Neuron (in vitro differentiated cells): ENCODE measurements around the gene BRD3OS.
"Not testable (repeated sequence)": the region's sequence is repeated elsewhere in the genome, so short reads cannot be mapped to it uniquely, and the experiment has no call there.

Source experiments
- H2AFZ ChIP-seq: one replicate; pipeline ENCODE4 v1.6.1; 2013; ENCODE audit warnings: low read depth, mild to moderate bottlenecking, inconsistent platforms, low read length, moderate library complexity
- H3K27me3 ChIP-seq: one replicate; pipeline ENCODE4 v1.6.1; 2013; ENCODE audit warnings: low read length; ENCODE audit not compliant: insufficient read depth
- H3K36me3 ChIP-seq: one replicate; pipeline ENCODE4 v1.6.1; 2013; ENCODE audit warnings: low read length; ENCODE audit not compliant: insufficient read depth
- H3K4me1 ChIP-seq: one replicate; pipeline ENCODE4 v1.6.1; 2013; ENCODE audit warnings: low read length; ENCODE audit not compliant: insufficient read depth
- H3K4me3 ChIP-seq: 2 replicates; pipeline ENCODE4 v1.5.1; 2013; ENCODE audit warnings: mild to moderate bottlenecking, low read length, moderate library complexity
- H3K9me3 ChIP-seq: one replicate; pipeline ENCODE4 v1.6.1; 2013; ENCODE audit warnings: low read length

BRD3OS gene

DNA sequence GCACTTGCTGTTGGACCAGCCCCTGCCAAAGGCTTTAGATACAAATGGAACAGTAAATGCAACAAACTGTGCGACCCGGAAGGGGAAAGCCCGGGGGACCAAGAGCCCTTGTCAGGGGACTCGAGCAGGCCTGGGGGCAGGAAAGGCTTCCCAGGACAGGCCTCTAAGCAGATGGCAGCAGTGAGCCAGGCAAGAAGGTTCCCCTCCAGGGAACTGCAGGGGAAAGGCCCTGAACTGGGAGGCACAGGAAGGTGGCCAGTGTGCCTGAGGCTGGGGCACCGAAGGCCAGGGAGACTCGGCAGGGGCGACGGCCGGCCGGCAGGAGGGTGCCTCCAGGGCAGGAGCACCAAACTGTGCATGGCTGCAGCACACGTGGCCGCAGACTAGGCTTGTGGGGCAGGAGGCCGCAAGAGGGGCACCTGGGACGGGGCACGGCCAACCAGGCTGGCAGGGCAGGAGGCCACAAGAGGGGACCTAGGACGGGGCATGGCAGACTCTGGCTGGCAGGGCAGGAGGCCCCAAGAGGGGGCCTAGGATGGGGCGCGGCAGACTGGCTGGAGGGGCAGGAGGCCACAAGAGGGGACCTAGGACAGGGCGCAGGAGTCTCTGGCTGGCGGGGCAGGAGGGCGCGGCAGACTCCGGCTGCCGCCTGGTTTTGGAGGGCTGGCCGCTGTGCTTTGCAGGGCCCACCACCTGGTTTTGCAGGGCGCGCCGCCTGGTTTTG lies 43.2 kb upstream of the BRD3OS start:
- Histone ChIP-seq H3K9me3 (no peaks in the 10 kb centered on the region), H3K27me3 (no peaks in the 10 kb centered on the region), H3K36me3 (no peaks in the 10 kb centered on the region), H3K4me1 (peaks cover 23% of the 10 kb centered on the region), H2AFZ (no peak overlapping the region), H3K4me3 (no peak overlapping the region)

DNA sequence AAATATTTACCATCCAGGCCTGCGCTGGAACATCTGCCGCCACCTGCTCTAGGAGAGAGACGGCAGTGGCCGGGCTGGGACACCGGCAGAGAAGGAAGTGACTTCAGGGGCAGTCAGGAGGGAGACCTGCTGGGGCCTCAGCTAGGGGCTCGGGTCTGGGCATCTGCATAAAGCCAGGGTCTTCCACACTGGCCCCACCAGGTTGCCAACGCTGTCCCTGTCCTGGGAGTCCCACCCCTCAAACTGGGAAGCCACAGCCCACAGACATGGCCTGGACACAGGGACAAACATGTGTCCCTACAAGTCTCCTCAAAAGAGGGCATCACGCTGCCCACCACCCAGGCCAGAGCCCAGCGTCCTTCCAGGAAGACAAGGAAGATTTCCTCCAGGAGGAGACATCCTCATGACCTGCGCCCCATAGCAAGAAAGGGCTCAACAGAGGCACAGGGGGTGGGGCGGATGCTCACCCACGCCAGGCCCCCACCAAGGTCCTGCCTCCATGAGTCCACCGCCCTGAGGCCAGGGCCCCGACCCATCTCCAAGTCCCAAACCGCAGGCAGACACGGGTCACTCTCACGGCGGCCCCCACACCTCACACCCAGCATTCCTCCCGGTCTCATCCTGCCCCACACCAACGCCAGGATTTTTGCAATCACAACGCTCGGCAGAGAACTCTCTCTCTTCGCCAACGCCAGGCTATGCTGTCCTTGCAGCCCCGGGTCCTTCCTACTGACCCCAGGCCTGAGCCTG lies 42.1 kb upstream of the BRD3OS start:
- no peaks in the 10 kb centered on the region for H3K36me3 ChIP-seq
- no peaks in the 10 kb centered on the region for H3K9me3 ChIP-seq
- H3K4me3 ChIP-seq = no peak overlapping the region
- H2AFZ ChIP-seq = no peak overlapping the region
- peaks cover 23% of the 10 kb centered on the region for H3K4me1 ChIP-seq
- H3K27me3 ChIP-seq = no peaks in the 10 kb centered on the region

DNA sequence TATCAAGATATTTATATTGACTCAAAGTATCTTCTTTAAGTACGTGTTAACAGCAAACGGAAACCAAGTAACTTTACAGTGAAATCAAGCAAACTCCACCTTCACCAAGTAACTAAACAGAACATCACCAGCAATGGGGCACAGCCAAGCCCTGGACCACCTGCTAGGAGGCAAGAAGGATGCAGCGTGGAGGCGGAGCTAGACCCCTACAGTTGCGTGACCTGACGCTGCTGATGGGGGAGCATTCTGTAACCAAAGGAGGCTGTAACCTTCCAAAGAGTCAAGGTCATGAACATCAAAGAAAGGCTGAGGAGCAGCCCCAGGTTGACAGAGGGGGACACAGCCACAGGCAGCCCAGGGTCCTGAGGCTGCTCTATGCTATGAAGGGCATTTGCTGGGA lies 39.2 kb upstream of the BRD3OS start:
- Histone ChIP-seq H3K36me3 (no peaks in the 10 kb centered on the region), H3K9me3 (no peaks in the 10 kb centered on the region), H3K4me3 (no peak overlapping the region), H3K27me3 (no peaks in the 10 kb centered on the region), H3K4me1 (peaks cover 16% of the 10 kb centered on the region), H2AFZ (no peak overlapping the region)

DNA sequence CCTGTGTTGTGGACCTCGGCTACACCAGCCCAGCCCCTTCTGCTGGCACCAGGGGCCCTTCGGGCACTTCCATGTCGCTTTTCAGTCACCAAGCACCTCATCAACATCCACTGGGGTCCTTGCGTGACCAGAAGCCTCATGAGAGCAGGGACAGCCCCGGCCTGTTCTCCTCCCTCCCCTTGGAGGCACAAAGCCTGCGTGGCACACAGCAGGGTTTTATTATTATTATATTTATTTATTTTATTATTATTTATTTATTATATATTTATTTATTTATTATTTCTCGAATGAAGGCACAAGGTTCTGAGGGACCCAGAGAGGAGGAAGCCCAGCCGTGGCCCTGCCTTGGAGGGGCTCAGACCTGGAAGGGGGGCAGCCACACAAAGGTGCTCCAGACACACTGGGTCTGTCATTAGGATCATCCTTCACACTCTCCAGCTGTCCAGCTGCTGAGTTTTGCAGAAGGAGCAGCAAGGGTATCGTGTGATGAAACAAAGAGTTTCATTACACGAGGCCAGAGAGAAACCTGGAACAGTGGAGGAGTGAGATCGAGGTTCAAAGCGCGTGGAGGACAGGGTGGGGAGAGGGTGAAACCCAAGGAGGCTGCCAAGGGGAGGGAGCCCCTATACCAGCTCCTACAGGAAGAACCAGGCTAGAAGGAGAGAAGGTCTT lies 38.4 kb upstream of the BRD3OS start:
- Histone ChIP-seq H3K36me3 (no peaks in the 10 kb centered on the region), H3K4me1 (peaks cover 16% of the 10 kb centered on the region), H3K4me3 (no peak overlapping the region), H3K27me3 (no peaks in the 10 kb centered on the region), H3K9me3 (no peaks in the 10 kb centered on the region), H2AFZ (no peak overlapping the region)

DNA sequence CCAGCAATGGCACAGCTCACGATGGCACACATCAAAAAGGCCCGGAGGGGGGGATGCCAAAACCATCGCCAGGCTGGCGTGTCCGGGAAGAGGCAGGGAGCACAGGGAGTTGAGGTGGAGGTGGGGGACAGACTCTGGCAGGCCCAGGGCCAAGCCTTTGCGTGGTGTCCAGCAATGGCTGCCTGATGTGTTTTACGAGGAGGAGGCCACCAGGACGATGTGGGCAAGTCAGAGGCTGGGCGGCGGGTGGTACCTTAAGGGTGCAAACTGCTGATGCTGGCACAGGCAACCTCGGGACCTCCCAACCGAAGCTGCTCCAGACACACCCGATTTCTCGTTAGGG lies 37.9 kb upstream of the BRD3OS start:
- Histone ChIP-seq H3K4me3 (no peak overlapping the region), H3K9me3 (no peaks in the 10 kb centered on the region), H3K36me3 (no peaks in the 10 kb centered on the region), H2AFZ (no peak overlapping the region), H3K4me1 (peaks cover 16% of the 10 kb centered on the region), H3K27me3 (no peaks in the 10 kb centered on the region)

DNA sequence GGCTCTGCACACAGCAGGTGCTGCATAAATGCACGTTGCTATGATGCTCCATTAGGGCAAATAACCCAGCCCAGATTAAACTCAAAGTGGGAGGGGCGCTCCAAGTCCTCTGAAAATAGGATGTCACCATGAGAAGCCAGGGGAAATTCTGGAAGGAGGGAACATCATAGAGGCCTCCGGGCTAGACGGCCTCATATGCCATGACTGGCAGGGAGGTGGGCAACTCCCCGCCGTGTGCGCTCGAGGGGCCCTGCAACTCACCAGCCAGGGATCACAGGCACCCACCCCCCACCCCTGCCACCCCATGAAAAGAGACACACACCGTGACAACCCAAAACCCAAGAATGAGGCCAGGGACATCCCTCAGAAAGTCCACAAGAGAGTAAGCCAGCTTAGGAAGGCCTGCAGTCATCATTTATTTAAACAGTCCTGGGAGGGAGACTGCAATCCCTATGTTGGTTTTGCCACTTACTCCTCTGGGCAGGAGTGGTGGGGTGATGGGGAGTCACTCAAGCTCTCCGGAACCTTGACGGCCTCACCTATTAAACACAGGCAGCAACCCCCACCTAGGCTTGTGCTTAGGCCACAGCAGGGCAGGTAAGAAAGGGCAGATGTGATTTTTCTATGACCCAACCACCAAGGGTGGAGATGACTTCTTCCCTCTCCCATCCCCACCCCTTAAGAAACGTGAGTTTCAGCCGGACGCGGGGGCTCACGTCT lies 37.2 kb upstream of the BRD3OS start:
- Histone ChIP-seq H3K4me1 (peaks cover 17% of the 10 kb centered on the region), H3K4me3 (no peak overlapping the region), H3K27me3 (no peaks in the 10 kb centered on the region), H3K36me3 (no peaks in the 10 kb centered on the region), H3K9me3 (no peaks in the 10 kb centered on the region), H2AFZ (no peak overlapping the region)

DNA sequence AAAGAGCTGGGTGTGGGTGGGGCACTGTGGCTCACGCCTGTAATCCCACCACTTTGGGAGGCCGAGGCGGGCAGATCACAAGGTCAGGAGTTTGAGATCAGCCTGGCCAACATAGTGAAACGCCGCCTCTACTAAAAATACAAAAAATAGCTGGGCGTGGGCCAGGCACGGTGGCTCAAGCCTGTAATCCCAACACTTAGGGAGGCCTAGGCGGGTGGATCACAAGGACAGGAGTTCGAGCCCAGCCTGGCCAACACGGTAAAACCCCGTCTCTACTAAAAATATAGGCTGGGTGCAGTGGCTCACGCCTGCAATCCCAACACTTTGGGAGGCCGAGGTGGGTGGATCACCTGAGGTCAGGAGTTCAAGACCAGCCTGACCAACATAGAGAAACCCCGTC lies 36.5 kb upstream of the BRD3OS start:
- not testable (repeated sequence) for H3K4me3 ChIP-seq, H3K27me3 ChIP-seq, H3K36me3 ChIP-seq, H3K9me3 ChIP-seq, H2AFZ ChIP-seq
- peaks cover 24% of the 10 kb centered on the region for H3K4me1 ChIP-seq

DNA sequence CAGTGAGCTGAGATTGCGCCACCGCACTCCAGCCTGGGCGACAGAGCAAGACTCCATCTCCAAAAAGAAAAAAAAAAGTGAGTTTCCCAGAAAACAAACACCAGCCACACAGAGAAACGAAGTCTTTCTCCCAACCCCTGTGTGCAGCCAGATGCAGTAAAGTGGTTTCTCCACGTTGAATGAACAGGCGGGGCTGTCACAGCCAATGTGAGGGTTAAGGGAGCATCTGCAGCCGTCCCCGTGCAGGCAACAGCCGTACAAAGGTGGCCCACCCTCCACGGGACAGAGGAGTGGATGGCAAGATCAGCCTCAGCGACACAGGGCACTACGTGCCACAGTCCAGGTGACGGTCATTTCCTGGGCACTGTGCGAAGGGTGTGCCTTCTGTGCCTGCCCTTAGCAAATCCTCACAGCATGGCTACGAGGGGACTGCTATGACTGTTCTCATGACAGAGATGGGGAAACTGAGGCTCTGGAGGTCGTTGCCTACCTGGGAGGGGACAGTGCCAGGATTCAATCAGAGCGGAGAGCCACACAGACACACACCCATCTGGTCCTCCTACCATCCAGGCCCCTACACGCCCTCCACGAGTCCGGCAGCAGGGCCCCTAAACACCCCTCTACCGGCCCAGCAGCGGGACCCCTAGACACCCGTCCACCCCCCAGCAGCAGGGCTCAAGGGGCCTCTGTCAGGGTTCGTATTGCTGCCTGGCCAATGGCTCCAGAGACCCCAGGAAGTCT lies 35.5 kb upstream of the BRD3OS start:
- no peaks in the 10 kb centered on the region for H3K9me3 ChIP-seq
- H2AFZ ChIP-seq = no peak overlapping the region
- H3K4me1 ChIP-seq = peaks cover 29% of the 10 kb centered on the region
- H3K36me3 ChIP-seq = no peaks in the 10 kb centered on the region
- H3K4me3 ChIP-seq = peak overlapping the region; percentile 58
- H3K27me3 ChIP-seq = no peaks in the 10 kb centered on the region

DNA sequence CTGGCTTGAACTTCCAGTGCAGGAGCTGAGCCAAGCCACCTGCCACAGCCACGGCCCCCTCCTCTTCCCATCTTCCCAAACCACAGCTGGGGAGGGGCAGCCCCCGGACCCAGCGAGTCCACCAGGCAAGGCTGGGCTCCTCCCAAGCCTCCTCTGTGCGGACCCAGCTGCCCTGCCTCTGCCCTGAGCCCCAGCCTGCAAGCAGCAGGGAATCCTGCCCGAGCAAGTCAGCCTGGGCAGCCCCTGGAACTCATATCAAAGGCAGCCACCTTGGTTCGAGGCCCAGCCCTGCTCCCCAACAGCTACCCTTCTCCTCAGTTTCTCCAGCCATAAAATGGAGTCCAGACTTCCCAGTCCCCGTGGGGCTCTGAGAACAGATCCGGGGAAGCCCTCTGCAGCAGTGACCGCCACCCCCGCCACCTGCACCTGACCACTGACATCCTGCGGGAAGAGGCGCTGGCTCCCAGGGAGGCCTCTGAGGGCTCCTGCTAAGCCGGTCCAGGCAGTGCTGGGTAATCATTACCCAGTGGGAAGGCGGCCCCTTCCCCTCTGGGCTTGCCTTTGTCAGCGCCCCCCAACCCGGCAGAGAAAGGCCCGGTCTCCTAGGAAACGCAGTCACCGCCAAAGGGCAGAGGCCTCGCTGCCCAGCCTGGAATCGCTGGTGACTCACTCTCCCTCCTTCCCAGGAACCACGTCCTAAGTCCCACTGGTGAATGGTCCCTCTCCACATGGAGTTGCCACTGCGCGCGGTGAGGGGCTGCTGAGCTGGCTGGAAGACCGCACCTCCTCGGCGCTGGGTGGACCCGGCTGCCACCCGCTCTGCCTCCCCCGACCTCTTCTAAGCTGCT lies 34.7 kb upstream of the BRD3OS start:
- H3K27me3 ChIP-seq = no peaks in the 10 kb centered on the region
- H3K36me3 ChIP-seq = no peaks in the 10 kb centered on the region

DNA sequence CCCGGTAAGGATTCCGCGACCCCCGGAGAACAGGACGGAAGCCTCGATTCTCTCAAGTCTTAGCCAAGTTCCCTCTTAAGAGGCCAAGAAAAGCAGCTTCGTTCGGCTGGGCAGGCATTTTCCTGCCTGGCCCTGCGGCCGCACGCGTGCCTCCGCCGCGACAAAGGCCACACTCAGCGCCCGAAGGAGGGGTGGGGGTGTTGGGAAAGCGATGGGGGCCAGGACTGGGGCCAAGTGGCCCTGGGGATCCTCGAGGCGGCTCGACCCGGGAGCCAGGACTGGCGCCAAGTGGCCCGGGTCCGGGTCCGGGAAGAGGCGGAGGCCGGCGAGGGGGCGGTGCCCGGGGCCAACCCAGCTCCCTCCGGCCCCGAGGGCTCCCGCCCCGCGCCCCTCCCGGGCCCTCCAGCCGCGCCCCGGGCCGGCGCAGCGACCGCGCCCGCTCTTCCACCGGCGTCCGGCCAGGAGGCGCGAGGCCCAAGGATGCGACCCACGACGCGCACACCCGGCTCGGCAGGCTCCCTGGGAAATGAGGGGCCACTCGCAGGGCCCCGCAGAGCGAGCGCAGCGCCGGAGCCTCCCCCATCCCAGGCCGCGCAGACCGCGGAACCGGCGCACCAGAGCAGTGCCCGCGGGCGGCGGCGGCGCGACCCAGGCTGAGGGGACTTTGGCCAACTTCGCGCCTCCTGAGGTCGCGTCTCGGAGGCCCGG lies 33.9 kb upstream of the BRD3OS start:
- Histone ChIP-seq H3K36me3 (no peaks in the 10 kb centered on the region), H3K4me1 (peaks cover 26% of the 10 kb centered on the region), H2AFZ (no peak overlapping the region), H3K9me3 (no peaks in the 10 kb centered on the region), H3K27me3 (no peaks in the 10 kb centered on the region), H3K4me3 (peak overlapping the region; percentile 58)

More for the DNA sequence above, 34.7 kb upstream of the BRD3OS start:
- Histone ChIP-seq H3K9me3 (no peaks in the 10 kb centered on the region), H2AFZ (no peak overlapping the region), H3K4me3 (peak overlapping the region; percentile 58), H3K4me1 (peaks cover 29% of the 10 kb centered on the region)

DNA sequence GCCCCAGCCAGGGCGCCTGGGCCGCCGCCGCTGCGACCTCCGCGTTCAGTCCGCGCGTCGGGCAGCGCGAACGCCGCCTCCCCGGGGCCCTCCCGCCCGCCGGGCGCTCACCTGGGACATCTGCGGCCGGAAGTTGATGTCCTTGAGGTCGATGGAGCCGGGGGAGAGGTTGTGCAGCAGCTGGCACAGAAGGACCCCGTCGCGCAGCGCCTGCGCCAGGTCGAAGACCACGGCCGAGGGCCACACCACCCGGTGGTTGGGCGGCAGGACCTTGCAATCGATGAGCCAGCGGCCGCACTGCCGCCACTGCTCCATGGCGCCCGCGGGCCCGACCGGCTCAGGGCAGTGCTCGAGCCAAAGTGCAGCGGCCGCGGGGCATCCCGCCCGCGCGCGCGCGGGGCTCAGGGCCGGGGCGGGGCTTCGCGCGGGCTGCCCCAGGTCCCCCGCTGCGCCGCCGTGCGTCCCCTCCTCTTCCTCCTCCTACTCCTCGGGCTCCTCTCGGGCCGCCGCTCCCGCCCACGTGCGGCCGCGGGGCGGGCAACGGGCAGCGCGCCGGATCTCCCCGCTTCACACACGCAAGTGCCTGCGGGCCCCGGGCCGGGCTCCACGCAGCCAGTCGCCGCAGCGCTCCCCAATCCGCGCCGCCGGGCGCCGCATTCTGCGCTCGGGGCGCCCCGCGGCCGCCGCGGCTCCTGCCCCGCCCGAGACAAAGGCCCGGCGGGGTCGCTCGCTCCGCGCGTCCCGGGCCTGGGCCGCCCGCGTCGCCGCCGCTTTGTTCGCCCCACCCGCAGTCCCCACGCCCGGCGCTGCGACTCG lies 33.1 kb upstream of the BRD3OS start, which contains the start of gene VAV2:
VAV2 (minus strand) TSS at position 361 of the 816 bp plus-strand sequence; CDS start at position 315, 46 bp downstream.
- Histone ChIP-seq H3K4me3 (peak within 1 kb of the TSS; percentile 58), H3K27me3 (no peaks in the 10 kb centered on the region), H2AFZ (peak within 1 kb of the TSS; percentile 66), H3K36me3 (no peaks in the 10 kb centered on the region), H3K9me3 (no peaks in the 10 kb centered on the region), H3K4me1 (peaks cover 25% of the 10 kb centered on the region)
